Osteoblast (primary cell): Measurements from ENCODE around the gene MCM3. TPM values are rescaled to one million over a fixed set of nuclear protein-coding genes. Genes with fewer than 3 reads are reported as not detected.

Experiments
- DNase-seq: peaks from one replicate; pipeline ENCODE4 v3.0.0; 2011; ENCODE audit warnings: low spot score, mixed read lengths; ENCODE audit not compliant: insufficient read length; ENCODE audit errors: missing footprints
- H2AFZ ChIP-seq: 2 replicates; pipeline ENCODE4 v1.6.0; 2011; ENCODE audit warnings: mild to moderate bottlenecking, low read length
- H3K27ac ChIP-seq: 2 replicates; pipeline ENCODE4 v1.5.1; 2011; ENCODE audit warnings: mild to moderate bottlenecking, low read depth, low read length, moderate library complexity
- H3K27me3 ChIP-seq: 2 replicates; pipeline ENCODE4 v1.6.0; 2012; ENCODE audit warnings: mild to moderate bottlenecking, control low read depth, inconsistent platforms, low read length, moderate library complexity; ENCODE audit not compliant: insufficient read depth
- H3K36me3 ChIP-seq: 2 replicates; pipeline ENCODE4 v1.5.1; 2011; ENCODE audit warnings: mild to moderate bottlenecking, low read length, control low read depth, moderate library complexity; ENCODE audit not compliant: insufficient read depth
- H3K4me1 ChIP-seq: 2 replicates; pipeline ENCODE4 v1.5.1; 2011; ENCODE audit warnings: mild to moderate bottlenecking, low read length, control low read depth, moderate library complexity; ENCODE audit not compliant: insufficient read depth
- H3K4me2 ChIP-seq: 2 replicates; pipeline ENCODE4 v1.6.0; 2011; ENCODE audit warnings: mild to moderate bottlenecking, low read length; ENCODE audit not compliant: insufficient read depth
- H3K4me3 ChIP-seq: fragments of 200-600 bp; sonication (generic); 3 replicates; pipeline ENCODE4 v1.5.1; 2012; ENCODE audit warnings: mild to moderate bottlenecking, low read length, inconsistent platforms; ENCODE audit not compliant: insufficient read depth
- H3K79me2 ChIP-seq: 2 replicates; pipeline ENCODE4 v1.6.0; 2012; ENCODE audit warnings: mild to moderate bottlenecking, low read length, control low read depth, inconsistent platforms; ENCODE audit not compliant: insufficient read depth
- H3K9me3 ChIP-seq: 2 replicates; pipeline ENCODE4 v1.5.1; 2011; ENCODE audit warnings: low read depth, low read length, control low read depth
- H4K20me1 ChIP-seq: 2 replicates; pipeline ENCODE4 v1.6.0; 2012; ENCODE audit warnings: mild to moderate bottlenecking, low read length, control low read depth; ENCODE audit not compliant: insufficient read depth
- CTCF ChIP-seq: IDR thresholded peaks from 2 replicates; pipeline ENCODE4 v1.5.1; 2011; ENCODE audit warnings: mild to moderate bottlenecking, low read depth, low read length, moderate library complexity; ENCODE audit errors: extremely low read depth
- total RNA-seq: library from RNA; depleted of rRNA; stranded (reverse); fragments of >200 nt; gene quantifications from 2 replicates; pipeline ENCODE4 v1.2.3, GENCODE V29; 2012

MCM3 gene
- total RNA-seq, 1 donor: 19.2 TPM

- DNase-seq: no peak
- no peak for TF ChIP-seq CTCF
- H3K4me3 ChIP-seq: no peak overlapping the region
These were observed 33.4 kb downstream of the MCM3 start for GRCh38 chr6:52251113-52251512.

GRCh38 chr6:52249078-52249477 lies 35.5 kb downstream of the MCM3 start:
- no peak for TF ChIP-seq CTCF
- Histone ChIP-seq H3K4me2 (no peak overlapping the region), H3K27me3 (peaks cover 24% of the 10 kb centered on the region)

More at GRCh38 chr6:52251113-52251512, 33.4 kb downstream of the MCM3 start:
- Histone ChIP-seq H3K9me3 (no peaks in the 10 kb centered on the region), H3K4me2 (no peak overlapping the region), H3K79me2 (no peaks in the 10 kb centered on the region), H4K20me1 (no peaks in the 10 kb centered on the region), H2AFZ (no peak overlapping the region), H3K27me3 (peaks cover 28% of the 10 kb centered on the region), H3K4me1 (no peaks in the 10 kb centered on the region), H3K36me3 (no peaks in the 10 kb centered on the region), H3K27ac (no peak overlapping the region)

GRCh38 chr6:52245425-52245824 lies 39.1 kb downstream of the MCM3 start:
- peaks cover 4% of the 10 kb centered on the region for H3K27me3 ChIP-seq
- H4K20me1 ChIP-seq: no peaks in the 10 kb centered on the region
- no peaks in the 10 kb centered on the region for H3K9me3 ChIP-seq
- H3K4me1 ChIP-seq: no peaks in the 10 kb centered on the region
- H2AFZ ChIP-seq: no peak overlapping the region
- TF ChIP-seq CTCF: no peak
- no peaks in the 10 kb centered on the region for H3K79me2 ChIP-seq
- no peak for DNase-seq
- no peak overlapping the region for H3K4me3 ChIP-seq
- H3K36me3 ChIP-seq: no peaks in the 10 kb centered on the region
- H3K4me2 ChIP-seq: no peak overlapping the region
- no peak overlapping the region for H3K27ac ChIP-seq

More at GRCh38 chr6:52249078-52249477, 35.5 kb downstream of the MCM3 start:
- no peak overlapping the region for H3K4me3 ChIP-seq
- DNase-seq: no peak
- H3K9me3 ChIP-seq: no peaks in the 10 kb centered on the region
- H3K27ac ChIP-seq: no peak overlapping the region
- H2AFZ ChIP-seq: no peak overlapping the region
- no peaks in the 10 kb centered on the region for H3K36me3 ChIP-seq
- H3K79me2 ChIP-seq: no peaks in the 10 kb centered on the region
- H3K4me1 ChIP-seq: no peaks in the 10 kb centered on the region
- H4K20me1 ChIP-seq: no peaks in the 10 kb centered on the region

- DNase-seq: no peak
- Histone ChIP-seq H2AFZ (no peak within 1 kb of the TSS), H4K20me1 (no peaks in the 10 kb centered on the region), H3K27me3 (peaks cover 4% of the 10 kb centered on the region), H3K4me1 (no peaks in the 10 kb centered on the region), H3K9me3 (no peaks in the 10 kb centered on the region), H3K27ac (no peak within 1 kb of the TSS), H3K36me3 (no peaks in the 10 kb centered on the region), H3K4me2 (no peak within 1 kb of the TSS), H3K4me3 (no peak within 1 kb of the TSS), H3K79me2 (no peaks in the 10 kb centered on the region)
- no peak for TF ChIP-seq CTCF
These were observed 40.1 kb downstream of the MCM3 start, which contains the start of gene IL17F for GRCh38 chr6:52244400-52244799. Gene IL17F, minus strand, starts transcription at chr6:52244500. Its CDS starts 71 bp downstream, at chr6:52244429.
